Panc1 (cell line): Measurements from ENCODE around the gene FLT3. TPM values are rescaled to one million over a fixed set of nuclear protein-coding genes. Genes with fewer than 3 reads are reported as not detected.
"Not testable (repeated sequence)": the region's sequence is repeated elsewhere in the genome, so short reads cannot be mapped to it uniquely, and the experiment has no call there.

Experiments used
- ATAC-seq: fragments of 200-7000 bp; cut with Tn5 transposase; 2 replicates; pipeline ENCODE4 v1.9.1; 2020; ENCODE audit warnings: mild to moderate bottlenecking, moderate library complexity
- BruUV-seq: library from RNA; stranded (reverse); fragments of 400-500 nt; replicated peaks from 2 replicates; lab custom pipeline; 2021; lab: Mats Ljungman, UMichigan
- CTCF ChIA-PET: fragments of 300-600 bp; sonication (Branson Sonifier 250); formaldehyde crosslinking; loops from one replicate; lab custom pipeline; 2022; ENCODE audit warnings: antibody characterized with exemption; lab: Charles Lee
- POLR2A ChIA-PET: fragments of 300-600 bp; sonication (Branson Sonifier 250); formaldehyde crosslinking; loops from one replicate; lab custom pipeline; 2022; ENCODE audit warnings: antibody characterized with exemption; lab: Charles Lee
- DNase-seq: peaks from one replicate; pipeline ENCODE4 v3.0.0-alpha.2; 2010; ENCODE audit warnings: low read depth, low spot score
- H3K27ac ChIP-seq: 2 replicates; pipeline ENCODE4 v1.5.1; 2011; ENCODE audit warnings: mild to moderate bottlenecking, low read length, inconsistent platforms
- H3K27me3 ChIP-seq: fragments of 200-500 bp; sonication (Bioruptor generic); 2 replicates; pipeline ENCODE4 v1.6.0; 2014; ENCODE audit warnings: low read length, inconsistent platforms; ENCODE audit not compliant: control insufficient read depth, insufficient read depth
- H3K36me3 ChIP-seq: fragments of 200-500 bp; sonication (Bioruptor generic); 2 replicates; pipeline ENCODE4 v1.5.1; 2014; ENCODE audit warnings: inconsistent platforms, mild to moderate bottlenecking, low read length, moderate library complexity; ENCODE audit not compliant: control insufficient read depth, insufficient read depth
- H3K4me1 ChIP-seq: 2 replicates; pipeline ENCODE4 v1.5.1; 2011; ENCODE audit warnings: inconsistent platforms, mild to moderate bottlenecking, low read length, moderate library complexity; ENCODE audit not compliant: control insufficient read depth, insufficient read depth
- H3K4me3 ChIP-seq, 2 experiments: 2 replicates each; pipeline ENCODE4 v1.5.1; 2011 to 2012; ENCODE audit warnings: low read depth in 2 of 2, low read length in 2 of 2, mild to moderate bottlenecking in 2 of 2, inconsistent platforms in 1 of 2, moderate library complexity in 1 of 2
- H3K9me3 ChIP-seq: fragments of 200-500 bp; sonication (Bioruptor generic); 2 replicates; pipeline ENCODE4 v1.5.1; 2014; ENCODE audit warnings: low read depth, mild to moderate bottlenecking, inconsistent platforms, low read length, moderate library complexity; ENCODE audit not compliant: control insufficient read depth, insufficient read depth
- CTCF ChIP-seq: fragments of 450-650 bp; IDR thresholded peaks from 2 replicates; pipeline ENCODE4 v1.5.1; 2017; ENCODE audit warnings: mild to moderate bottlenecking
- POLR2AphosphoS5 ChIP-seq: IDR thresholded peaks from 2 replicates; pipeline ENCODE4 v1.6.1; 2012; ENCODE audit warnings: mild to moderate bottlenecking, low read depth, low read length, moderate library complexity
- REST ChIP-seq, 2 experiments: IDR thresholded peaks; 2 replicates each; pipeline ENCODE4 v1.6.1; 2011 to 2012; ENCODE audit warnings: low read depth in 2 of 2, control low read depth in 1 of 2, low read length in 1 of 2, mild to moderate bottlenecking in 1 of 2, moderate library complexity in 1 of 2; ENCODE audit not compliant: insufficient read depth in 1 of 2
- SIN3A ChIP-seq: IDR thresholded peaks from 2 replicates; pipeline ENCODE4 v1.6.1; 2012; ENCODE audit warnings: low read depth, mild to moderate bottlenecking, low read length, moderate library complexity, borderline replicate concordance; ENCODE audit not compliant: insufficient read depth
- TCF7L2 ChIP-seq: IDR thresholded peaks from 2 replicates; pipeline ENCODE4 v1.6.1; 2011; ENCODE audit warnings: mild to moderate bottlenecking, low read depth, low read length, inconsistent platforms
- in situ Hi-C: cut with HindIII; loops from 2 replicates; pipeline ENCODE4 v1.10.0; 2016; ENCODE audit warnings: low sequenced_read_pairs, low pct_unique_long_range_greater_than_20kb
- intact Hi-C: fragments of 100-400 bp; cut with micrococcal nuclease; formaldehyde crosslinking; loops from one replicate; pipeline ENCODE4 v1.10.0; 2022; ENCODE audit not compliant: unreplicated experiment
- total RNA-seq: library from RNA; stranded (reverse); gene quantifications from one replicate; pipeline ENCODE4 v1.2.1, GENCODE V29; 2021; ENCODE audit not compliant: unreplicated experiment

The FLT3 gene
- total RNA-seq, 1 experiment from 2014 or later = 0.08 TPM

DNA sequence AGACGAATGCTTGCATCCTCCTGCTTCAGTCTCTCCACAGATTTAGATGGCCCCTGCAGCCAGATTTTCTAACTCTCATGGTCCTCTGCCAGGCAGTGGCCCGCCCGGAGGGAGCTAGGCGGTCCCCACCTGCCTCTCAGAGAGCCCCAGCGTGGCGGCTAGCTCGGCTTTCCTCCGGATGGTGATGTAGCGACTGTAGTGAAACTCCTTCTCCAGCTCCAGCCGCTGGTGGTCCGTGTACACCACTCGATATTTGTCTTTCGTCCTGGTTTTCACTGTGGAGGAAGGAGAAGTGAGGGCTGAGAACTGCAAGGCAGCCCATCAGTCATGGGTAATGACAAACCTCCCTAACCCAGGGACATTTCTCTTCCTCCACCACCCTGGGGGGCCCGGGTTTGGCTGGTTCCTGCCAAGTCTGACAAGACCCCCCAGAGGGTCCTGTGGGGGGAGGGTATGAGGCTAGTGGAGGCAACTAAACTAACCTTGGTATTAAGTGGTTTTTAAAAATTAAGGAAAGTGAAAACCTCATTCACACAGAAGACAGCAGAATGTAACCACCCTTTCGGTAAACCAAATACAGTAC, 135.5 kb downstream of the FLT3 start:
- Histone ChIP-seq H3K27me3 (no peaks in the 10 kb centered on the region), H3K4me1 (peaks cover 26% of the 10 kb centered on the region), H3K36me3 (no peaks in the 10 kb centered on the region; the same call in 1 of the 2 replicates), H3K27ac (no peak overlapping the region), H3K4me3 (no peak overlapping the region), H3K9me3 (no peaks in the 10 kb centered on the region)
- intact Hi-C loops = no loop called here
- DNase-seq (no peak), ATAC-seq (no peak)
- POLR2A ChIA-PET = no interaction called here
- TF ChIP-seq REST (IDR thresholded peaks at IDR 0.05; ENCODE audit: insufficient read depth in 1 of 2, low read depth in 2 of 2, low read length in 1 of 2) = no peak
- no peak for TF ChIP-seq TCF7L2
- TF ChIP-seq SIN3A = no peak
- TF ChIP-seq POLR2AphosphoS5 = no peak
- TF ChIP-seq CTCF = no peak
- CTCF ChIA-PET = interaction anchor here (0.6 kb wide), 1 partner anchor 52 kb away, joined by 3 read pairs; no protein-coding TSS in a partner anchor
- BruUV-seq = no TSS peak
- in situ Hi-C loops = loop anchor here (25.0 kb wide), 1 partner anchor 128 kb away; no protein-coding TSS in a partner anchor

- BruUV-seq, H3K9me3 ChIP-seq, DNase-seq, H3K4me3 ChIP-seq, ATAC-seq, H3K36me3 ChIP-seq, H3K27me3 ChIP-seq, H3K27ac ChIP-seq, intact Hi-C loops, POLR2A ChIA-PET: not testable (repeated sequence)
- H3K4me1 ChIP-seq = peaks cover 26% of the 10 kb centered on the region
- CTCF ChIA-PET = interaction anchor here (0.6 kb wide), 1 partner anchor 51 kb away, joined by 3 read pairs; no protein-coding TSS in a partner anchor
- in situ Hi-C loops = loop anchor here (25.0 kb wide), 1 partner anchor 127 kb away; no protein-coding TSS in a partner anchor
Measured at GRCh38 chr13:27964206-27964605, 136.2 kb downstream of the FLT3 start.

- no peak overlapping the region for H3K4me3 ChIP-seq
- ChIA-PET CTCF (no interaction called here), POLR2A (interaction anchor here (0.6 kb wide), 1 partner anchor 9 kb away, joined by 3 read pairs; no protein-coding TSS in a partner anchor)
- intact Hi-C loops (no loop called here), in situ Hi-C loops (loop anchor here (25.0 kb wide), 1 partner anchor 126 kb away; no protein-coding TSS in a partner anchor)
- TF ChIP-seq POLR2AphosphoS5 = no peak
- no peak for TF ChIP-seq TCF7L2
- no peak for TF ChIP-seq SIN3A
- no peak for TF ChIP-seq CTCF
- no peak for TF ChIP-seq REST (IDR thresholded peaks at IDR 0.05; ENCODE audit: insufficient read depth in 1 of 2, low read depth in 2 of 2, low read length in 1 of 2)
- H3K4me1 ChIP-seq = peaks cover 31% of the 10 kb centered on the region
- no TSS peak for BruUV-seq
- no peaks in the 10 kb centered on the region for H3K9me3 ChIP-seq
- no peaks in the 10 kb centered on the region; the same call in 1 of the 2 replicates for H3K36me3 ChIP-seq
- no peaks in the 10 kb centered on the region for H3K27me3 ChIP-seq
- no peak for DNase-seq
- peak overlapping the region; percentile 48; the same call in 1 of the 2 replicates for H3K27ac ChIP-seq
- ATAC-seq = no peak
Measured at GRCh38 chr13:27963491-27963890, 136.9 kb downstream of the FLT3 start.
